ENCODE results near the gene MUCL3. TPM values are rescaled to one million over a fixed set of nuclear protein-coding genes. Genes with fewer than 3 reads are reported as not detected.
A peak's percentile ranks its signal among the peaks of the same experiment; 100 is the strongest.
"Not testable (repeated sequence)": the region's sequence is repeated elsewhere in the genome, so short reads cannot be mapped to it uniquely, and the experiment has no call there.

MUCL3 gene
- total RNA-seq, 1 experiment from 2014 or later: not detected

- H3K36me3 Mint-ChIP-seq (ENCODE audit: insufficient read depth, unreplicated experiment): peaks cover 16% of the 10 kb centered on the region
- intact Hi-C loops (cut with micrococcal nuclease; ENCODE audit: unreplicated experiment): loop anchor here (2.0 kb wide), 1 partner anchor 26 kb away; no protein-coding TSS in a partner anchor
- TSS peak; percentile 20 for BruUV-seq (replicated peaks)
- peak overlapping the region; percentile 90 for H3K4me3 Mint-ChIP-seq (ENCODE audit: unreplicated experiment)
- Histone ChIP-seq H3K4me3 (ENCODE audit: low read depth, low read length) (peak overlapping the region; percentile 76), H3K27me3 (replicated peaks; ENCODE audit: control insufficient read depth, insufficient read depth, low read length) (no peaks in the 10 kb centered on the region), H3K36me3 (ENCODE audit: control insufficient read depth, insufficient read depth, low read length) (no peaks in the 10 kb centered on the region; the same call in 1 of the 2 replicates), H3K4me1 (peaks cover 9% of the 10 kb centered on the region; the same call in 1 of the 2 replicates), H3K9me3 (no peaks in the 10 kb centered on the region)
- TF ChIP-seq CTCF (IDR thresholded peaks at IDR 0.05; ENCODE audit: insufficient read depth in 1 of 2, low read depth in 1 of 2, low read length in 1 of 2, severe bottlenecking in 1 of 2, unreplicated experiment in 1 of 2): no peak
- no peaks in the 10 kb centered on the region for H3K9me3 Mint-ChIP-seq (ENCODE audit: unreplicated experiment)
- H3K27me3 Mint-ChIP-seq (ENCODE audit: insufficient read depth, unreplicated experiment): no peaks in the 10 kb centered on the region
- H3K4me1 Mint-ChIP-seq (ENCODE audit: low read depth, unreplicated experiment): peaks cover 9% of the 10 kb centered on the region
- peak overlapping the region; percentile 60 for H3K27ac Mint-ChIP-seq (ENCODE audit: unreplicated experiment)
- DNase-seq: no peak
- ChIA-PET CTCF (interaction anchor here (1.4 kb wide), 1 partner anchor 24 kb away, joined by 7 read pairs; the partner anchor contains the start of gene DDR1), POLR2A (interaction anchor here (0.5 kb wide), 1 partner anchor 24 kb away, joined by 4 read pairs; the partner anchor contains the start of gene DDR1)
Observed at GRCh38 chr6:30908700-30909099, 32.1 kb upstream of the MUCL3 start.

GRCh38 chr6:30910473-30910872, 30.3 kb upstream of the MUCL3 start:
- peaks cover 19% of the 10 kb centered on the region for H3K4me1 ChIP-seq
- intact Hi-C loops (cut with micrococcal nuclease; ENCODE audit: unreplicated experiment); H3K27ac Mint-ChIP-seq (ENCODE audit: unreplicated experiment); H3K9me3 Mint-ChIP-seq (ENCODE audit: unreplicated experiment); H3K27me3 Mint-ChIP-seq (ENCODE audit: insufficient read depth, unreplicated experiment); H3K36me3 ChIP-seq (ENCODE audit: control insufficient read depth, insufficient read depth, low read length); H3K4me3 ChIP-seq (ENCODE audit: low read depth, low read length); H3K9me3 ChIP-seq; POLR2A ChIA-PET; BruUV-seq (replicated peaks); H3K4me3 Mint-ChIP-seq (ENCODE audit: unreplicated experiment); CTCF ChIA-PET; H3K27me3 ChIP-seq (replicated peaks; ENCODE audit: control insufficient read depth, insufficient read depth, low read length); DNase-seq: not testable (repeated sequence)
- Mint-ChIP-seq H3K36me3 (ENCODE audit: insufficient read depth, unreplicated experiment) (peaks cover 26% of the 10 kb centered on the region), H3K4me1 (ENCODE audit: low read depth, unreplicated experiment) (peaks cover 19% of the 10 kb centered on the region)

GRCh38 chr6:30912746-30913520, 27.8 kb upstream of the MUCL3 start:
- H3K4me3 Mint-ChIP-seq (ENCODE audit: unreplicated experiment): peak overlapping the region; percentile 87
- peaks cover 26% of the 10 kb centered on the region for H3K36me3 Mint-ChIP-seq (ENCODE audit: insufficient read depth, unreplicated experiment)
- Histone ChIP-seq H3K36me3 (ENCODE audit: control insufficient read depth, insufficient read depth, low read length) (peaks cover 2% of the 10 kb centered on the region; the same call in 1 of the 2 replicates), H3K9me3 (no peaks in the 10 kb centered on the region), H3K27me3 (replicated peaks; ENCODE audit: control insufficient read depth, insufficient read depth, low read length) (no peaks in the 10 kb centered on the region), H3K4me3 (ENCODE audit: low read depth, low read length) (peak overlapping the region; percentile 54; the same call in 1 of the 2 replicates), H3K4me1 (peaks cover 16% of the 10 kb centered on the region)
- peak overlapping the region; percentile 92 for H3K27ac Mint-ChIP-seq (ENCODE audit: unreplicated experiment)
- no peak for DNase-seq
- no peak for TF ChIP-seq CTCF (IDR thresholded peaks at IDR 0.05; ENCODE audit: insufficient read depth in 1 of 2, low read depth in 1 of 2, low read length in 1 of 2, severe bottlenecking in 1 of 2, unreplicated experiment in 1 of 2)
- H3K4me1 Mint-ChIP-seq (ENCODE audit: low read depth, unreplicated experiment): peaks cover 23% of the 10 kb centered on the region
- intact Hi-C loops (cut with micrococcal nuclease; ENCODE audit: unreplicated experiment): no loop called here
- POLR2A ChIA-PET: interaction anchor here (0.6 to 1.5 kb wide), 9 partner anchors 8 to 175 kb away, joined by 3 to 10 read pairs (median 6); no protein-coding TSS in a partner anchor
- no TSS peak for BruUV-seq (replicated peaks)
- CTCF ChIA-PET: interaction anchor here (0.5 to 4.9 kb wide), 19 partner anchors 12 to 190 kb away, joined by 3 to 66 read pairs (median 9); partner anchors contain the start of genes DDR1 and SFTA2
- no peaks in the 10 kb centered on the region for H3K27me3 Mint-ChIP-seq (ENCODE audit: insufficient read depth, unreplicated experiment)
- no peaks in the 10 kb centered on the region for H3K9me3 Mint-ChIP-seq (ENCODE audit: unreplicated experiment)

All from Caco-2 (cell line).